DMS53 (cell line): ENCODE results near the gene FABP3.
"Not testable (repeated sequence)": the region's sequence is repeated elsewhere in the genome, so short reads cannot be mapped to it uniquely, and the experiment has no call there.

Experiments used
- DNase-seq: peaks from one replicate; lab custom pipeline; 2025; lab: John Stamatoyannopoulos, UW

FABP3 gene

DNA sequence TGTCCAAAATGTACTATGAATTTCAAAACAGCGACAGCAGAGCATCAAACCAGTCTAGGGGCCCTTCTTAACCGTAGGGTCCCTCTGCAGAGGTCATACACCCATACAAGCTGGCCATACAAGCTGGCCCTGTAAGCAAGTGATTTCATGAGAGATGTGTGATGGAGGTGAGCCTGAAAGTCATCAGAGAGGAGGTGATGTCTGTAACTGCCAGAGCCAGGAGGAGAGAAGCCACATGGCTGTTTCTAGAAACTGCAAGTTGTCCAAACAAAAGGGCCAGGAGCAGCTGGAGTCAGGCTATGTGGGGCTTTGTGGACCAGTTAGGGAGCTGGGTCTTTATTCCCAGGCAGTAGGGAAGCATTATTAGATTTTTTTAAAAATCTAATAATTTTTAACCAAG lies 25.4 kb upstream of the FABP3 start:
- DNase-seq = peak; percentile 29

DNA sequence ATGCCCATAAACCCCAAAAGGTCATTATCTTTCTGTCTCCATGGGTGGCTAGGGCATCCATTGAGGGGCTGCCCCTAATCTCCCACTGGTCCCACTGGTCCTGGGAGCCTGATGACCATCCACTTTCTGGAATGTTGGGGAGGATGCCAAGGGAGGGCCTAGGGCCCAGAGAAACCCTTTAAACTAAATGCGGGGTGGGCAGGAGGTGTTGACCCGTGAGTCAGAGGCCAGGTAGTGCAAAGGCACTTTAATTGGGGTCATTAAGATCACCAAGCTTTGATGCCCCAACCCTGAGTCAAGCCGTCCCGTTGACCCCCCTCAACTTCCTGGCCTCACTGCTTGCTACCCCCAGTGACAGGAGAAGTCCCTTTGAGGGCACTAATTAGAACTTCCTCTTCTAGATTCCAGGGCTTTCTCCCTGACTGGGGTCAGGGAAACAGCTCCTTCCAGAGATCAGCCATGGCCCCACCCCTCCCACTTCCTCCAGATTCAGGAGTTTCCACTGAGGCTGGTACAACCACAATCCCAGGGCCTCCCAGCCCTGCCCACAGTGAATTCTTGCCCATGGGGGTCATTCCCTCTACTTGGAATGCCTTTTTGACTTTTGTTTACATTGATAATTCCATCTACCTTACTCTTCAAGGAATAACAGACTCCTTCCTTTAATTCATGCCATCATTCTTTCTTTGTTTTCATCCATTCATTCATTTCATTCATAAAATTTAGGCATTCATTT lies 24.7 kb upstream of the FABP3 start:
- no peak for DNase-seq

DNA sequence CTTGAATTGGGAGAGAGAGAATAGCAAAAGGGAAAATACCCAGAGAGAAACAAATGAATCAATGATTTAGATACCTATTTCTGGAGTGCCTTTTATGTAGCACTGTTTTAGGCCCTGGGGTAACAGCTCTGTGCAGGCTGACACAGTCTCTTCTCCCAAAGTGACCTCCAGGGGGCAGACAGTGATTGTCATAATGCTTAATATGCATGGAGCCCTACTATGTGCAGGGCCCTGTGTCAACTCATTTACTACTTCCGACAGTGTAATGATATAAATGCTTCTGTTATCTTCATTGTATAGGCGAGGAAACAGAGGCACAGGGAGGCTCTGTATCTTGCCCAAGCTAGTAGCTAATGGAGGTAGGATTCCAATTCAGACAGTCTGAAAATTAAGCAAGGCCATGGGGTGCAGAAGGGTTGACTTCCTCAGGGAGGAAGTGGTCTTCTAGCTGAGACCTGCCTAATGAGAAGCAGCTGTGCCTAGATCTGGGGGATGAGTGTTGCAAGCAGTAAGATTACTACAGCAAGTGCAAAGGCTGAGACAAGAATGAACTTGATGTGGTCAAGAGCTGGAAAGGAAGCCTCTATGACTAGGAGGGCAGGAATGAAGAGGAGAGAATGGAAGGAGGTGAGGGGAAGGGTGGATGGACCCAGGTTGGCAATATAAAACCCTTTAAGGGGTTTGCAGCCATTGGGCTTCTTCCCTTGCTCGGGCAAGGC lies 23.9 kb upstream of the FABP3 start:
- DNase-seq = no peak

DNA sequence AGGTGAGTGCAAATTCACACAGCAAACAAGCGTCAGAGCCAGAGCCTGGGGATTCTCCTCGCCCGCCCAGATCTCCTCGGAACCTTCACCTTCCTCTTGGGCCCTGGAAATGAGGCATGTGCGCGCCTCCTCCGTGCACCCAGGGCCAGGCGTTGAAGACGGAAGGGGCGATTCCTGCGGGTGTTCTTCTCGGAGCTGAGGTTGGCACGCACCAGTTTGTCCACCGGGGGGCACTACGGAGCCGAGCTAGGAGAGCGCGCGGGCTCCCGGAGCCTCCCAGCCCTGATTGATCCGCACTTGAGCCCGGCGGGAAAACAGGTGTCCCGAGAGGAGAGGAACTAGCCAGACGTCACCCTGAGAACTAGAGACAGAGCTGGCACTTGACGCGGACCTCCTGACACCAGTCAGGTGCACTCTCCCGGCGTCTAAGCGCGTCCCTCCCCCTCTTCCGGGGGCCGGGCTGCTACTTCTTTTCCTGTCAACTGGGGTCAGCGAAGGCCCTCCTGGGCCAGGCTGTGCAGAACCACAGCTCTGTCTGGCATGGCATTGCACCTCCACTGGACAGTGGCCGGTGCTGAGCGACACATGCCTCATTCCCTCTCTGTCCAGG lies 21.8 kb upstream of the FABP3 start:
- DNase-seq = peak; percentile 99

DNA sequence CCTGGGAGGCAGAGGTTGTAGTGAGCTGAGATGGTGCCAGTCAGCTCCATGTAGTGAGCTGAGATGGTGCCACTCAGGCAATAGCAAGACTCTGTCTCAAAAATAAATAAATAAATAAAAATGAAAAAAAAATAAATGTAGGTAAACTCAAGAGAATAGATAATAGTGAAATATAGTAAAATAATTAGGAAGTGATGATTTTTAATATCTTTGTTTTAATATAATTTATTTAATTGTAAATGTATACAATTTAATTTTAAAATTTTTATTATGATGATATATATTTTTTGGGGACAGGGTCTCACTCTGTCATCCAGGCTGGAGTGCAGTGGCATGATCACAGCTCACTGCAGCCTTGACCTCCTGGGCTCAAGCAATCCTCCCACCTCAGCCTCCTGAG lies 20.6 kb upstream of the FABP3 start:
- no peak for DNase-seq

DNA sequence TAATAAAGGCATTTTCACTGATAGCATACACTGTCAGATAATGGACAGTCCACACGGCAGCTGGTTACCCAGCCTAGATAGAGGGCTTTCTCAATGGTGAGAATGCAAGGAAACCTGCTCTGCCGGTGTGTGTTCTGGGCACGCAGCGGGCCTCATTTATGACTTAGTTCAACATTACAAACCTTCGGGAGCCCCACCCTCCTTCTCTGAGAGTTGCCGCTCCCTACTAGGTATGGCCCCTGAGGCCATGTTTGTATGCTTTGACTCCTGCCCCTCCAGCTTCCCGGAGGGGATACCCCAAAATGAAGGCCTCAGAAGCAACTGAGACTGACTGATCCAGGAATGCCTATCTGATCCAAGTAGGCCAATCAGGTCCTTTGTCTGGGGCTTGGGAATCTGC lies 17.2 kb upstream of the FABP3 start:
- DNase-seq = no peak

DNA sequence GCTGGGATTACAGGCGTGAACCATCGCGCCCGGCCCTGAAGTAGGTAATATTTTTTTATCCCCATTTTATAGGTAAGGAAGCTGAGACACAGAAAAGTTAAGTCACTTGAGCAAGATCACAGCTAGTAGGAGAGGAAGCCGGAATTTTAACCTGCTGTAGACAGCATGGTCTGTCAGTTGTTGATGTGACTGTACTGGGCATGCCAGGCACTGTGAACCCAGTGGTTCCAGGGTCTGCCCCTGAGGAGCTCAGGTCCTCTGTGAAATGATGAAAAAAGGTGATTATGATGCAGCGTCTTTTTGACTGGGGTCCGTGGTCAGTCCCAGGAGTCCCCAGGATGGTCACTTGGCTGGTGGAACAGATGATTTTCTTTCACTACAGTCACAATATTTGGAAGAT lies 16.7 kb upstream of the FABP3 start:
- no peak for DNase-seq

DNA sequence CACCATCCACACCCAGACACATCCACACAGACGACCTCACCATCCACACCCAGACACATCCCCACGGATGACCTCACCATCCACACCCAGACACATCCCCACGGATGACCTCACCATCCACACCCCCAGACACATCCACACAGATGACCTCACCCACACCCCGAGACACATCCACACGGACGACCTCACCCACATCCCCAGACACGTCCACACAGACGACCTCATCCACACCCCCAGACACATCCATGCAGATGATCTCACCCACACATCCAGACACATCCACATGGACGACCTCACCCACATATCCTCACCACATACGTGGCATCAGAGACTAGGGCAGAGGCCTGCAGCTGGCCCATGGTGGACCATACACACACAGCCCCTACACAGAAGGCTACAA lies 14.7 kb upstream of the FABP3 start:
- no peak for DNase-seq

DNA sequence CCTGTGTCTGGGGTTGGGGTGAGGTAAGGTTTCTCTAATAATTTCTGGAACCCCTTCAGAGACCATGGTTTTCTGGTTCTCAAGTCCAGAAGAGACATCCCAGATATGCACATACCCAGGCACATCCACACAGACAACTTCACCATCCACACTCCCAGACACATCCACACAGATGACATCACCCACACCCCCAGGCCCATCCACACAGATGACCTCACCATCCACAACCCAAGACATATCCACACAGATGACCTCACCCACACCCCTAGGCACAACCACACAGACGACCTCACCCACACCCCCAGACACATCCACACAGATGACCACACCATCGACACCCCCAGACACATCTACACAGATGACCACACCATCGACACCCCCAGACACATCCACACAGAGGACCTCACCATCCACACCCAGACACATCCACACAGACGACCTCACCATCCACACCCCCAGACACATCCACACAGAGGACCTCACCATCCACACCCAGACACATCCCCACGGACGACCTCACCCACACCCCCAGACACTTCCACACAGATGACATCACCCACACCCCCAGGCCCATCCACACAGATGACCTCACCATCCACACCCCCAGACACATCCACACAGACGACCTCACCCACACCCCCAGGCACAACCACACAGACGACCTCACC lies 13.8 kb upstream of the FABP3 start:
- DNase-seq = not testable (repeated sequence)

DNA sequence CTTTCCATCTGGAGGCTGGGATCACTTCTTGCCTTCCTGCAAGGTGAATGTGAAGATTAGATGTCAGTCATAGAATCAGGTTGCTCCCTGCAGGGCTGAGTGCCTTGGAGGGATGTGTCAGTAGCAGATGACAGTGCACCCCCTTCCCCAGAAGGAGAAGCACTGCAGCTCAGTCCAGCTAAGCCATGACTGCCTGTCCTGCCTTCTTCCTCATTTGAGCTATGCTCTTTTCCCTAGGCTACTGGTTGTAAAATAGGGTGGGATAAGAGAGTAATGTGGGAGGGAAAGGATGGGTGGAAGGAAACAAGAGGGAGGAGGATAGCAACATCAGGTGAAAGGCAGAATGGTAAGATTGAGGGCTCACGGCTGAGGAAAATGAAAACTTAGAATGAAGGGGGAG lies 11.1 kb upstream of the FABP3 start:
- DNase-seq = no peak

DNA sequence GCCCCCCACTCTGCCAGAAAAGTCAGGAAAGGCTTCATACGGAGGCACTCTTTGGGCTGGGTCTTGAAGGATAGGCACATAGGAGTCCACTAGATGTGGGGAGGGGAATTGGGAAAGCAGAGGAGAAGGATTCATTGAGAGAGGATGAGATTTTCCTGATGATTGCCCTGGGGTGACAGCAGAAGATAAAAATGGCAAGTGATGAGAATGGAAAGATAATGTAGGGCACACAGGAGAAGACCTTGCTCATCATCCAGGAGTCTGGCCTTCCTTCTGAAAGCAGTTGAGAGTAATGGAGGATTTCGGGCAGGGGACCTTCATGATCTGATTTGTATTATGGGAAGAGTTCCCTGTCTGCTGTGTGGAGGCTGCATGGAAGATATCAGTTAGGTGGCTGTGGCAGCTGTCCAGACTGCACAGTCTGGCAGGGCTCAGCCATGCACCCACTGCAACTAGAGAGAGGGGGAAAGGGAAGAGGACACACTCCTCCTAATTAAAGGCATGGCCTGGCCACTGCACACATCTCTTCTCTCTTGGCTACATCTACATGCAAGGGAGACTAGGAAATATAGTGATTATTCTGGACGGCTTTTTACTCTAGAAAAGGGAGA lies 9.6 kb upstream of the FABP3 start:
- DNase-seq = no peak

DNA sequence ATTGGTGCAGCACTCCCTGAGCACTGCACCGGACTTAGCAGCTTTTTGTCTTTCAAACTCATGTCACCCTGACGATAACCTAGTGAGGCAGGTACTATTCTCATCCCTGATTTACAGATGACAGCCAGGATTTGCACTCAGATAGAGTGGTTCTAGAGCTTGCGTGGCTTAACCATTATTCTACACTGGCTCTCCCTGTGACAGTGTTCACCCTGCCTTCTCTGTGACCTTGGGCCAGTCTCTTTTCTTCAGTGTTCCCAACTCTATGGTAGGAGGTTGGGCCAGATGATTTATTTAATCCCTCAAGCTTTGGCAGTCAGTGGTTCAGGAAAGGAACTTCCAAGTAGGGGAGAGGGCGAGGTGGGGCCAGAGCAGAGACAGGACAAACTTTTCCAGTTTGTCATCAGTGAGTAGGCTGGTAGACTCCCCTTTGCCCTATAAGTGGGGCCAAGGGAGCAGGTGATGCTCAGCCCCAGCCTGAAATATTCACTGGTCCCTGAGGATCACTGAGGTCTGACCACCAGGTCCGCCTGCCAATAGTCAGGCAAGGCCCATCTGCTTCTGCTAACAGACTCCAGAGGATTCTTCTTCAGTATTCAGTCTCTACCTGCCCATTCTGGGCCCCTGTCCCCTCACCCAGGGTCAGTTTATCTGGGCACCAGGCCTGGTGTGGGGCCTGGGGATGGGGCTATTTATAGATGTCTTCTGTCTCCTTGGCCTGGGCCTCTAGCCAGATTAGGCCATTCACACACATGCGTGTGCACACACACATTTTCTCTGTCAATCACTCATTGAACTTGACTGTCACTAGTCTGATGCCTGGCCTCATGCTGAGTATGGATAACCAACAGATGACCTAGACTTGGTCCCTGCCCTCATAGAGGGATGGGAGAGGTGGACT lies 8.8 kb upstream of the FABP3 start:
- DNase-seq = no peak

DNA sequence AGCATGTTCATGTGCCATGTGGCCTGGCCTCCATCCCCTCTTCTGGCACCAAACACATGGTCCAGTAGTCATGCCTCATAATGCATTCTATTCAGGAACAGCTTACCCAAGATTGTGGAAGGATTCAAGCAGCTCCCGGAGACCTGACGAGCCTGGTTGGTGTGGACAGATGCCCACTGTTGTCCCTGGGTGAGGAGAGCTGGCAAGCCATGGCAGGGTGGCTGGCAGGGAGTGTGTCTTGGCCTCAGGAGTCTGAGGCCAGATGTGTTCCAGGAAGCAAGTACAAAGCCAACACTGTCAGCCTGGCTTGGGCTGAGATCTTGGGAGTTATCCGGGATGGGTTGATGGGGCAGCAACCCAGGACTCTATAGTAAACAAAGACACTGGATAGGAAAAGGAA lies 7.3 kb upstream of the FABP3 start:
- DNase-seq = no peak

DNA sequence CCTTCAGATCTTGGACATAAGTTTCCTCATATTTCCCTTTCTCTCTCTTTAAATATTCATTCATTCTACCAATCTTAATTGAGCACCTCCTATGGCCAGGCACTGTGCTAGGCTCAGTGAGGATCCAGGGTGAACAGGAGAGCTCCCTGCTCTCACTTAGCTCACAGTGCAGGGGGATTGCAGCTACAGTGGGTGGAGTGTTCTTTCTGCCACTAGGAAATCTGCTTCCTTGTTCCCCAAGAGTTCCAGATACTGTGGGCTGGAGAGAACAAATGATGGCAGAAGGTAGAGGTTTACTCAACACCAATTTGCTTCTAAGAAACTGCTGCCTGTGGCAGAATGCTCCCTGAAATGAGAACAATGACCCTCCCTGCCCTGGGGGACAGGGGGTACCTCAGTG lies 5.1 kb upstream of the FABP3 start:
- no peak for DNase-seq

DNA sequence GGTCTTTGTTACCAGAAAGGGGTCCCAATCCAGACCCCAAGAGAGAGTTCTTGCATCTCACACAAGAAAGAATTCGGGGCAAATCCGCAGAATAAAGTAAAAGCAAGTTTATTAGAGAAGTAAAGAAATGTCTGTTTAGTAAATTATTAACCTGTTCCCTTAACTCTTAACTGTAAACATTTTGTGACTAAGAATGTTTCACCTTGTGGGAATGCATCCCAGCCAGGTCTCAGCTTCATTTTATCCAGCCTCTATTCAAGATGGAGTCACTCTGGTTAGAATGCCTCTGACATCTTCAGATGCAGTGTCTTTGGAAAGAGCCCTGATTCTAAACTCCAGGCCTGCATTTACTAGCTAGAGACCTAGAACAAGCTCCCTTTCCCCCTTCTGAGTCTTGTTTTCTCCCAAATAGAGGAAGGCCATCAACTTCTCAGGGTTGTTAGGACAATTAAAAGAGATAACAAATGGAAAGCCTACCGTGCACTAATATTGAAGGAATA lies 4.5 kb upstream of the FABP3 start:
- DNase-seq = peak; percentile 51

DNA sequence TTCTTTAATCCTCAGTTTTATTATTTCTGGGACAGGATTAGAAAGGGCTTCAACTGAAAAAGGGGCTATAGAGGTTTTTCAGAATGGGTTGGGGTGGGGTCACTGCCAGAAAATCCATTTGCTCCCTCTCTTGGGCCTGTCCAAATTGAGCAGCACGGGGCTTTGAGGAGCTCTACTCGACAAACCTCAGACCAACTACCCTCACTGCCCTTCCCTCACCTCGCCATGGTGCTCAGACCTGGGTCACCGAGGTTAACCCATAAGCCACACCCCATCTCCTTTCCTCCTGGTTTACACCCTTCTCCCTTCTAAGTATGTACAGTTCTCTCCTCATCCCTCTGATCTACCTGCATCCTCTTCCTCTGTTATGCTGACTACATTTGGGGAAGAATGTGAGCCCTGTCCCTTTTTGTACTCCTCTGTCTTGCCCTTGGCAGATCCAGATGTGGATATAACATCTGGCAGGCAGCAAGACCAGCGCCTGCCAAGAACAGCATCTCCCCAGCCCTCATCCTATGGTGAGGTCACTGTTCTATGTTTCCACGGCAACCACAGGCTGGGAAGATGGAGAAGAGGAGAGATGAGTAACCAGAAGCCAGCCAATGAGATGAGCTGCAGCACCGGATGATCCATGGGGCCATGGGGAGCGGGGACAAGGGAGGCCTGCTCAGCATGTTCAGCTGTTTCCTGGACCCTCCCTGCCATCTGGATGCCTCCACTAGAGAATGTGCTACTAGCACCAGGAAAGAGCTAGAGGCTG lies 3.7 kb upstream of the FABP3 start:
- DNase-seq = peak; percentile 97

DNA sequence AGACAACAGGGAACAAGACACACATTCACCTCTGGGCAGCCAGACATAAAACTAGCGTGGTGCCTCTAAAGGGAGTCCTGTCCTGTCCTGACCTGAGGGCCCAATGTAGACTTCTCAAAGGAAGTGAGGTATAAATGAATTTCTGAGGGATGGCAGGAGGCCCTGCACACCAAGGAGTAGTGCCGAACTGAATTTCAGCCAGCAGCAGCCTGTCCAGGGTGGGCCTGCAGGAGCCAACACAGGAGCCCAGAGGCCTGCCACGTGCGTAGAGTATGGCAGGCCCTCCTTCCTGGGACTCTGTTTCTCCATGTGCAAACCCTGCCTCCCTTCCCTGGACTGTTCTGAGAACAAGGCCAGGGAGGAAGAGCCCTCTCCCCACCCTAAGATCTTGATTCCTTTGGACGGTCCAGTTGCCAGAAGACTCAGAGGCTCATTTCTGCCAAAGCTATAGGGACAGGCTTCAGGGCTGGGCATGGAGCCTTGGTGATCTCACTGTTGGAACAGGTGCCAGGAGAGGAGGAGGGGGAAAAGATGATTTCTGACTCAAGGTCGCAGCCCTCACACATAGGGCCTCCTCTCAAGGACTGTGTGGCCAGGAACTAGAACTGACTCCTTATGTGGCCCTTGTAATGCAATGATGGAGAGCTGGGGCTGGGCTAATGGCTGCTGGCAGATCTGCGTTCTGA lies 1.8 kb upstream of the FABP3 start:
- peak; percentile 34 for DNase-seq

DNA sequence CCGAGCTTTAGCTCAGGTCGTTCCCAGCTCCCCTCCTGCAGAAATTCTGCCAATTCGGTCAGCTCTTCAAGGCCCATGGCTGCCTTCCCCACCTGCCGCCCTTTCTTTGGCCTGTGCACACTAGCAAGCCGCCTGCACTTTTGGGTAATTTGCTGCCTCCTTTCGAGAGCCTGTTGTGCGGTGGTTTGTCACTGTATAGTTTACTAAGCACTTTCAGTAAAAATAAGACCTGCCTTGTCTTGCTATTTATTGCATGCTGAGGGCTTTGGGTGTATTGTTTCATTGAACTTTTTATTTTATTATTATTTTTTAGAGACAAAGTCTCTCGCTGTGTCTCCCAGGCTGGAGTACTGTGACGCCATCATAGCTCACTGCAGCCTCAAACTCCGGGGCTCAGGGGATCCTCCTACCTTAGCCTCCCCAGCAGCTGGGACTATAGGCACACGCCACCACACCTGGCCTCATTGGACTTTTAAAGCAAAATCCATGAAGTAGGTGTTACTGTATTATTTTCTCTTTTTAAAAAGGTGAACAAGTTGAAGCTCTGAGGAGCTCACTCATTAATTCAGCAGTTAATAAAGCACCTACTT lies 1.1 kb upstream of the FABP3 start:
- DNase-seq = no peak

DNA sequence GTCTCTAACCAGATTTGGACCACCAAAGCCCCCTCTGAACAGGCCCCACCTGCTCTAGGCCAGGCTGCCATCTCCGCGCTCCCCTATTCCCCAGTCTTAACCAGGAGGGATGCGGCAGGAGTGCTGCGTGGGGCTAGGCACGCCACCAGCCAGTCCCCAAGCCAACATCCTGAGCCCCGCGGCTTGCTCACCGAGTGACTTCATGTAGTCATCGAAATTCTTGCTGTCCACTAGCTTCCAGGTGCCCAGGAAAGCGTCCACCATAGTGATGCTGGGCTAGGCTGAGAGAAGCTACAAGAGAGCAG lies 173 bp downstream of the FABP3 start:
- no peak for DNase-seq

DNA sequence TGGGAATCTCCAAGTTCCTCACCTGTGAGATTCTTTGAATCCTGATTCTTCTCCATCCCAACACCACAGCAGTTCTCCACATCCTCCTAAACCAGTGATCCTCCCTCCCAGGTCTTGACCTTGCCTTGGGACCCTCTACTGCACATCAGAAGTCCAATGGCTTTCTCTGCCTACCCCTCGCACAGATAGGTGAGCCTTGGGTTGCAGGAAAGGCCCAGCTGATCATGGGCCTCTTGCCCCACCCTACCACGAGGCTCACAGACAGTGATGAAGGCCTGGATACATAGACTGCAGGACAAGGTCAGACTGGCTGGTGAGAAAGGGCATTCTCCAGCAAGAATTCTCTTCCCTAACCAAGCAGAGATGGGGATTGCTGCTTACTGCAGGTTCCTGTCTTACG lies 825 bp downstream of the FABP3 start:
- no peak for DNase-seq
